Measurements from ENCODE around the gene VILL. TPM values are rescaled to one million over a fixed set of nuclear protein-coding genes. Genes with fewer than 3 reads are reported as not detected.

The VILL gene
- total RNA-seq, result 10 to 100 TPM; 15.4 to 18.3 TPM

GRCh38 chr3:37990527-37990926 lies at the start of gene VILL:
VILL (plus strand) TSS chr3:37990786; CDS start chr3:37993673, 2,887 bp downstream.
- ATAC-seq, result no peak
- Mint-ChIP-seq H3K9me3 (ENCODE audit: low read depth) (no peaks in the 10 kb centered on the region), H3K27ac (no peak within 1 kb of the TSS), H3K27me3 (no peaks in the 10 kb centered on the region), H3K36me3 (peaks cover 4% of the 10 kb centered on the region), H3K4me1 (peaks cover 21% of the 10 kb centered on the region), H3K4me3 (no peak within 1 kb of the TSS)
- no peak for DNase-seq
- CTCF ChIA-PET, result interaction anchor here (1.5 kb wide), 1 partner anchor 16 kb away, joined by 8 read pairs; no protein-coding TSS in a partner anchor

- CTCF ChIA-PET, result interaction anchor here (1.0 to 1.5 kb wide), 3 partner anchors 8 to 86 kb away, joined by 3 to 5 read pairs (median 5); no protein-coding TSS in a partner anchor
- no peak overlapping the region for H3K27ac Mint-ChIP-seq
- H3K9me3 Mint-ChIP-seq (ENCODE audit: low read depth), result no peaks in the 10 kb centered on the region
- peaks cover 4% of the 10 kb centered on the region for H3K4me1 Mint-ChIP-seq
- no peak overlapping the region for H3K4me3 Mint-ChIP-seq
- peaks cover 18% of the 10 kb centered on the region for H3K27me3 Mint-ChIP-seq
- H3K36me3 Mint-ChIP-seq, result no peaks in the 10 kb centered on the region
- no peak for ATAC-seq
- no peak for DNase-seq
Measured at GRCh38 chr3:37941608-37942508, 48.7 kb upstream of the VILL start.

GRCh38 chr3:37942646-37943045 lies 47.9 kb upstream of the VILL start:
- no peaks in the 10 kb centered on the region for H3K9me3 Mint-ChIP-seq (ENCODE audit: low read depth)
- DNase-seq (no peak), ATAC-seq (no peak)
- peaks cover 4% of the 10 kb centered on the region for H3K4me1 Mint-ChIP-seq
- CTCF ChIA-PET, result interaction anchor here (1.0 to 1.5 kb wide), 2 partner anchors 24 to 87 kb away, joined by 4 to 5 read pairs; no protein-coding TSS in a partner anchor
- no peak overlapping the region for H3K27ac Mint-ChIP-seq
- no peak overlapping the region for H3K4me3 Mint-ChIP-seq
- H3K27me3 Mint-ChIP-seq, result peaks cover 12% of the 10 kb centered on the region
- no peaks in the 10 kb centered on the region for H3K36me3 Mint-ChIP-seq

- Mint-ChIP-seq H3K4me3 (no peak overlapping the region), H3K4me1 (peaks cover 4% of the 10 kb centered on the region), H3K27ac (no peak overlapping the region), H3K36me3 (no peaks in the 10 kb centered on the region), H3K27me3 (peaks cover 7% of the 10 kb centered on the region), H3K9me3 (ENCODE audit: low read depth) (no peaks in the 10 kb centered on the region)
- DNase-seq (no peak), ATAC-seq (no peak)
- CTCF ChIA-PET, result interaction anchor here (1.0 kb wide), 1 partner anchor 24 kb away, joined by 4 read pairs; no protein-coding TSS in a partner anchor
Measured at GRCh38 chr3:37943126-37943525, 47.5 kb upstream of the VILL start.

GRCh38 chr3:37943631-37944314 lies 46.8 kb upstream of the VILL start:
- DNase-seq (no peak), ATAC-seq (no peak)
- Mint-ChIP-seq H3K36me3 (no peaks in the 10 kb centered on the region), H3K4me3 (no peak overlapping the region), H3K9me3 (ENCODE audit: low read depth) (no peaks in the 10 kb centered on the region), H3K27ac (no peak overlapping the region), H3K4me1 (peaks cover 4% of the 10 kb centered on the region), H3K27me3 (peaks cover 3% of the 10 kb centered on the region)
- CTCF ChIA-PET, result interaction anchor here (1.0 to 1.9 kb wide), 2 partner anchors 23 to 88 kb away, joined by 4 to 5 read pairs; no protein-coding TSS in a partner anchor

- H3K36me3 Mint-ChIP-seq, result no peaks in the 10 kb centered on the region
- H3K27ac Mint-ChIP-seq, result no peak overlapping the region
- DNase-seq (no peak), ATAC-seq (no peak)
- no peaks in the 10 kb centered on the region for H3K9me3 Mint-ChIP-seq (ENCODE audit: low read depth)
- peaks cover 2% of the 10 kb centered on the region for H3K27me3 Mint-ChIP-seq
- no peak overlapping the region for H3K4me3 Mint-ChIP-seq
- peaks cover 4% of the 10 kb centered on the region for H3K4me1 Mint-ChIP-seq
- CTCF ChIA-PET, result interaction anchor here (1.9 kb wide), 1 partner anchor 89 kb away, joined by 5 read pairs; no protein-coding TSS in a partner anchor
Measured at GRCh38 chr3:37944391-37944842, 46.2 kb upstream of the VILL start.

GRCh38 chr3:37945156-37945806 lies 45.3 kb upstream of the VILL start:
- ATAC-seq, result no peak
- H3K9me3 Mint-ChIP-seq (ENCODE audit: low read depth), result no peaks in the 10 kb centered on the region
- no peaks in the 10 kb centered on the region for H3K36me3 Mint-ChIP-seq
- no peaks in the 10 kb centered on the region for H3K27me3 Mint-ChIP-seq
- H3K4me1 Mint-ChIP-seq, result peaks cover 4% of the 10 kb centered on the region
- DNase-seq, result no peak
- H3K27ac Mint-ChIP-seq, result no peak overlapping the region
- CTCF ChIA-PET, result interaction anchor here (1.5 to 1.9 kb wide), 2 partner anchors 29 to 90 kb away, joined by 5 read pairs; no protein-coding TSS in a partner anchor
- H3K4me3 Mint-ChIP-seq, result no peak overlapping the region

GRCh38 chr3:37945807-37946530 lies 44.6 kb upstream of the VILL start:
- H3K9me3 Mint-ChIP-seq (ENCODE audit: low read depth), result no peaks in the 10 kb centered on the region
- H3K36me3 Mint-ChIP-seq, result no peaks in the 10 kb centered on the region
- no peaks in the 10 kb centered on the region for H3K27me3 Mint-ChIP-seq
- DNase-seq (no peak), ATAC-seq (no peak)
- no peak overlapping the region for H3K27ac Mint-ChIP-seq
- H3K4me1 Mint-ChIP-seq, result peaks cover 4% of the 10 kb centered on the region
- H3K4me3 Mint-ChIP-seq, result no peak overlapping the region
- CTCF ChIA-PET, result interaction anchor here (1.3 to 1.9 kb wide), 3 partner anchors 10 to 90 kb away, joined by 3 to 5 read pairs (median 5); no protein-coding TSS in a partner anchor

GRCh38 chr3:37946531-37946889 lies 44.1 kb upstream of the VILL start:
- CTCF ChIA-PET, result interaction anchor here (1.3 kb wide), 1 partner anchor 9 kb away, joined by 3 read pairs; no protein-coding TSS in a partner anchor
- DNase-seq (no peak), ATAC-seq (no peak)
- H3K4me1 Mint-ChIP-seq, result peaks cover 4% of the 10 kb centered on the region
- no peak overlapping the region for H3K4me3 Mint-ChIP-seq
- H3K27ac Mint-ChIP-seq, result no peak overlapping the region
- no peaks in the 10 kb centered on the region for H3K27me3 Mint-ChIP-seq
- no peaks in the 10 kb centered on the region for H3K9me3 Mint-ChIP-seq (ENCODE audit: low read depth)
- H3K36me3 Mint-ChIP-seq, result no peaks in the 10 kb centered on the region

GRCh38 chr3:37949866-37950265 lies 40.7 kb upstream of the VILL start:
- H3K9me3 Mint-ChIP-seq (ENCODE audit: low read depth), result peaks cover 4% of the 10 kb centered on the region
- CTCF ChIA-PET, result interaction anchor here (1.4 kb wide), 1 partner anchor 8 kb away, joined by 3 read pairs; no protein-coding TSS in a partner anchor
- no peak overlapping the region for H3K4me3 Mint-ChIP-seq
- no peak overlapping the region for H3K27ac Mint-ChIP-seq
- DNase-seq (no peak), ATAC-seq (no peak)
- H3K4me1 Mint-ChIP-seq, result peaks cover 11% of the 10 kb centered on the region
- peaks cover 1% of the 10 kb centered on the region for H3K36me3 Mint-ChIP-seq
- H3K27me3 Mint-ChIP-seq, result no peaks in the 10 kb centered on the region

- DNase-seq (no peak), ATAC-seq (no peak)
- peaks cover 1% of the 10 kb centered on the region for H3K36me3 Mint-ChIP-seq
- no peak overlapping the region for H3K4me3 Mint-ChIP-seq
- CTCF ChIA-PET, result interaction anchor here (0.9 kb wide), 2 partner anchors 15 to 87 kb away, joined by 4 read pairs; no protein-coding TSS in a partner anchor
- peaks cover 22% of the 10 kb centered on the region for H3K4me1 Mint-ChIP-seq
- no peaks in the 10 kb centered on the region for H3K27me3 Mint-ChIP-seq
- no peak overlapping the region for H3K27ac Mint-ChIP-seq
- peaks cover 4% of the 10 kb centered on the region for H3K9me3 Mint-ChIP-seq (ENCODE audit: low read depth)
Measured at GRCh38 chr3:37952564-37952963, 38.0 kb upstream of the VILL start.

GRCh38 chr3:37953226-37953625 lies 37.4 kb upstream of the VILL start:
- H3K27ac Mint-ChIP-seq, result no peak overlapping the region
- H3K36me3 Mint-ChIP-seq, result peaks cover 1% of the 10 kb centered on the region
- DNase-seq (no peak), ATAC-seq (no peak)
- H3K4me1 Mint-ChIP-seq, result peaks cover 24% of the 10 kb centered on the region
- H3K9me3 Mint-ChIP-seq (ENCODE audit: low read depth), result peaks cover 4% of the 10 kb centered on the region
- no peak overlapping the region for H3K4me3 Mint-ChIP-seq
- CTCF ChIA-PET, result no interaction called here
- H3K27me3 Mint-ChIP-seq, result no peaks in the 10 kb centered on the region
